Endodermal cell (in vitro differentiated cells): ENCODE data around the gene CSTA. TPM values are rescaled to one million over a fixed set of nuclear protein-coding genes. Genes with fewer than 3 reads are reported as not detected.

Experiments
- DNase-seq: peaks from one replicate; pipeline ENCODE4 v3.0.0-alpha.2; 2017
- H3K27ac ChIP-seq: 2 replicates; pipeline ENCODE4 v1.5.1; 2013; ENCODE audit warnings: mild to moderate bottlenecking, low read depth, low read length, moderate library complexity
- H3K27me3 ChIP-seq: 2 replicates; pipeline ENCODE4 v1.6.1; 2013; ENCODE audit warnings: mild to moderate bottlenecking, low read length, moderate library complexity; ENCODE audit not compliant: insufficient read depth, control insufficient read depth, poor library complexity, severe bottlenecking
- H3K36me3 ChIP-seq: 2 replicates; pipeline ENCODE4 v1.7.0; 2013; ENCODE audit warnings: mild to moderate bottlenecking, low read length, moderate library complexity; ENCODE audit not compliant: control insufficient read depth, insufficient read depth
- H3K4me1 ChIP-seq: one replicate; pipeline ENCODE4 v1.7.0; 2013; ENCODE audit warnings: low read length; ENCODE audit not compliant: control insufficient read depth, insufficient read depth
- H3K4me3 ChIP-seq: 2 replicates; pipeline ENCODE4 v1.5.1; 2013; ENCODE audit warnings: mild to moderate bottlenecking, low read length, moderate library complexity
- H3K9ac ChIP-seq: 2 replicates; pipeline ENCODE4 v1.6.1; 2013; ENCODE audit warnings: mild to moderate bottlenecking, low read length, moderate library complexity; ENCODE audit not compliant: poor library complexity, severe bottlenecking; ENCODE audit errors: extremely low read depth
- H3K9me3 ChIP-seq: 2 replicates; pipeline ENCODE4 v1.6.1; 2013; ENCODE audit warnings: mild to moderate bottlenecking, low read length, moderate library complexity; ENCODE audit not compliant: control insufficient read depth
- H3K27ac Mint-ChIP-seq: 2 replicates; pipeline ENCODE4 v1.8.0; 2020; ENCODE audit warnings: mixed read lengths
- H3K27me3 Mint-ChIP-seq: 2 replicates; pipeline ENCODE4 v1.8.0; 2021; ENCODE audit warnings: mild to moderate bottlenecking, mixed read lengths; ENCODE audit not compliant: insufficient read depth
- H3K36me3 Mint-ChIP-seq: 2 replicates; pipeline ENCODE4 v1.8.0; 2020; ENCODE audit warnings: low read depth, mixed read lengths
- H3K4me1 Mint-ChIP-seq: 2 replicates; pipeline ENCODE4 v1.8.0; 2020; ENCODE audit warnings: mixed read lengths
- H3K4me3 Mint-ChIP-seq: 2 replicates; pipeline ENCODE4 v1.8.0; 2020; ENCODE audit warnings: mild to moderate bottlenecking, moderate library complexity, mixed read lengths
- H3K9me3 Mint-ChIP-seq: 2 replicates; pipeline ENCODE4 v1.8.0; 2020; ENCODE audit warnings: mild to moderate bottlenecking, mixed read lengths
- WGBS, 2 experiments: methylation state at CpG; one replicate each; pipeline versions ENCODE4 v1.1.5 to v1.1.7; 2013; ENCODE audit warnings: missing lambda C conversion rate in 2 of 2, mixed read lengths in 1 of 2; ENCODE audit not compliant: insufficient coverage in 1 of 2, insufficient read length in 1 of 2; 5-methylcytosine and 5-hydroxymethylcytosine counted together
- total RNA-seq, 2 donors: library from RNA; stranded (reverse); fragmentation: NEBNext Ultra II Directional in 1 of 2; extraction: Animal tissue kit (Norgen Biotek cat#: 25700) in 1 of 2; gene quantifications; 2 replicates in 1 of 2; 3 replicates in 1 of 2; pipeline ENCODE4 v1.2.1, GENCODE V29; 2021
- TF ChIP-seq, protein P1 (sequence below): fragments of 200-600 bp; sonication (generic); conservative IDR thresholded peaks from 2 replicates; pipeline ENCODE4 v1.5.0; 2021; ENCODE audit warnings: antibody characterized with exemption, mild to moderate bottlenecking

CSTA gene
- total RNA-seq, 2 donors from 2014 or later, result not detected

GRCh38 chr3:122315619-122316018, 9.4 kb upstream of the CSTA start:
- Histone ChIP-seq H3K27ac (no peak overlapping the region), H3K27me3 (peaks cover 67% of the 10 kb centered on the region), H3K36me3 (no peaks in the 10 kb centered on the region), H3K9me3 (peaks cover 6% of the 10 kb centered on the region), H3K4me3 (no peak overlapping the region), H3K4me1 (no peaks in the 10 kb centered on the region), H3K9ac (no peak overlapping the region)
- Mint-ChIP-seq H3K4me3 (no peak overlapping the region), H3K36me3 (no peaks in the 10 kb centered on the region), H3K4me1 (peaks cover 2% of the 10 kb centered on the region), H3K27me3 (peaks cover 65% of the 10 kb centered on the region), H3K9me3 (peaks cover 11% of the 10 kb centered on the region), H3K27ac (no peak overlapping the region)
- 64 to 79% methylated on average over 4 of the region's 4 CpGs for WGBS, 2 experiments
- DNase-seq, result peak; percentile 78
- TF ChIP-seq, protein P1, sequence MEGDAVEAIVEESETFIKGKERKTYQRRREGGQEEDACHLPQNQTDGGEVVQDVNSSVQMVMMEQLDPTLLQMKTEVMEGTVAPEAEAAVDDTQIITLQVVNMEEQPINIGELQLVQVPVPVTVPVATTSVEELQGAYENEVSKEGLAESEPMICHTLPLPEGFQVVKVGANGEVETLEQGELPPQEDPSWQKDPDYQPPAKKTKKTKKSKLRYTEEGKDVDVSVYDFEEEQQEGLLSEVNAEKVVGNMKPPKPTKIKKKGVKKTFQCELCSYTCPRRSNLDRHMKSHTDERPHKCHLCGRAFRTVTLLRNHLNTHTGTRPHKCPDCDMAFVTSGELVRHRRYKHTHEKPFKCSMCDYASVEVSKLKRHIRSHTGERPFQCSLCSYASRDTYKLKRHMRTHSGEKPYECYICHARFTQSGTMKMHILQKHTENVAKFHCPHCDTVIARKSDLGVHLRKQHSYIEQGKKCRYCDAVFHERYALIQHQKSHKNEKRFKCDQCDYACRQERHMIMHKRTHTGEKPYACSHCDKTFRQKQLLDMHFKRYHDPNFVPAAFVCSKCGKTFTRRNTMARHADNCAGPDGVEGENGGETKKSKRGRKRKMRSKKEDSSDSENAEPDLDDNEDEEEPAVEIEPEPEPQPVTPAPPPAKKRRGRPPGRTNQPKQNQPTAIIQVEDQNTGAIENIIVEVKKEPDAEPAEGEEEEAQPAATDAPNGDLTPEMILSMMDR, result peak; percentile 62

GRCh38 chr3:122316368-122316767, 8.7 kb upstream of the CSTA start:
- H3K9me3 Mint-ChIP-seq, result peaks cover 18% of the 10 kb centered on the region
- 67 to 77% methylated on average over 3 to 5 of the region's 5 CpGs for whole genome bisulfite sequencing, 2 experiments
- H3K36me3 Mint-ChIP-seq, result no peaks in the 10 kb centered on the region
- H3K27me3 ChIP-seq, result peaks cover 59% of the 10 kb centered on the region
- no peaks in the 10 kb centered on the region for H3K4me1 ChIP-seq
- TF ChIP-seq, protein P1, result no peak
- H3K4me1 Mint-ChIP-seq, result peaks cover 2% of the 10 kb centered on the region
- no peak overlapping the region for H3K4me3 Mint-ChIP-seq
- H3K9ac ChIP-seq, result no peak overlapping the region
- no peaks in the 10 kb centered on the region for H3K36me3 ChIP-seq
- DNase-seq, result no peak
- peaks cover 6% of the 10 kb centered on the region for H3K9me3 ChIP-seq
- peaks cover 62% of the 10 kb centered on the region for H3K27me3 Mint-ChIP-seq
- H3K27ac ChIP-seq, result no peak overlapping the region
- no peak overlapping the region for H3K27ac Mint-ChIP-seq
- H3K4me3 ChIP-seq, result no peak overlapping the region

- 90% methylated on average over 2 of the region's 2 CpGs; no CpG with 5 or more reads in 1 of the 2 experiments for WGBS, 2 experiments
- Histone ChIP-seq H3K4me3 (no peak overlapping the region), H3K9ac (no peak overlapping the region), H3K4me1 (no peaks in the 10 kb centered on the region), H3K27ac (no peak overlapping the region), H3K36me3 (no peaks in the 10 kb centered on the region), H3K9me3 (peaks cover 6% of the 10 kb centered on the region), H3K27me3 (peaks cover 38% of the 10 kb centered on the region)
- peaks cover 46% of the 10 kb centered on the region for H3K27me3 Mint-ChIP-seq
- no peak overlapping the region for H3K27ac Mint-ChIP-seq
- TF ChIP-seq, protein P1, result no peak
- DNase-seq, result no peak
- peaks cover 18% of the 10 kb centered on the region for H3K9me3 Mint-ChIP-seq
- H3K4me1 Mint-ChIP-seq, result peaks cover 2% of the 10 kb centered on the region
- H3K4me3 Mint-ChIP-seq, result no peak overlapping the region
- no peaks in the 10 kb centered on the region for H3K36me3 Mint-ChIP-seq
Observed at GRCh38 chr3:122318620-122319019, 6.4 kb upstream of the CSTA start.
